Measurements from ENCODE around the gene SPRY2. TPM values are rescaled to one million over a fixed set of nuclear protein-coding genes. Genes with fewer than 3 reads are reported as not detected.

SPRY2 gene, protein sequence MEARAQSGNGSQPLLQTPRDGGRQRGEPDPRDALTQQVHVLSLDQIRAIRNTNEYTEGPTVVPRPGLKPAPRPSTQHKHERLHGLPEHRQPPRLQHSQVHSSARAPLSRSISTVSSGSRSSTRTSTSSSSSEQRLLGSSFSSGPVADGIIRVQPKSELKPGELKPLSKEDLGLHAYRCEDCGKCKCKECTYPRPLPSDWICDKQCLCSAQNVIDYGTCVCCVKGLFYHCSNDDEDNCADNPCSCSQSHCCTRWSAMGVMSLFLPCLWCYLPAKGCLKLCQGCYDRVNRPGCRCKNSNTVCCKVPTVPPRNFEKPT
- total RNA-seq (ENCODE audit: low replicate concordance), result 15.0 and 19.1 TPM in 2 replicates

GRCh38 chr13:80341101-80341755 lies at the start of gene SPRY2:
SPRY2 (minus strand) TSS chr13:80341126; CDS start chr13:80337705, 3,421 bp downstream.

